NCI-H1436 treated with DMSO at 0.1 percent for 48 hours (cell line): ENCODE results near the gene AGTR1.
"Not testable (repeated sequence)": the region's sequence is repeated elsewhere in the genome, so short reads cannot be mapped to it uniquely, and the experiment has no call there.

Experiments
- DNase-seq: peaks from one replicate; lab custom pipeline; 2025; lab: John Stamatoyannopoulos, UW

The AGTR1 gene

DNA sequence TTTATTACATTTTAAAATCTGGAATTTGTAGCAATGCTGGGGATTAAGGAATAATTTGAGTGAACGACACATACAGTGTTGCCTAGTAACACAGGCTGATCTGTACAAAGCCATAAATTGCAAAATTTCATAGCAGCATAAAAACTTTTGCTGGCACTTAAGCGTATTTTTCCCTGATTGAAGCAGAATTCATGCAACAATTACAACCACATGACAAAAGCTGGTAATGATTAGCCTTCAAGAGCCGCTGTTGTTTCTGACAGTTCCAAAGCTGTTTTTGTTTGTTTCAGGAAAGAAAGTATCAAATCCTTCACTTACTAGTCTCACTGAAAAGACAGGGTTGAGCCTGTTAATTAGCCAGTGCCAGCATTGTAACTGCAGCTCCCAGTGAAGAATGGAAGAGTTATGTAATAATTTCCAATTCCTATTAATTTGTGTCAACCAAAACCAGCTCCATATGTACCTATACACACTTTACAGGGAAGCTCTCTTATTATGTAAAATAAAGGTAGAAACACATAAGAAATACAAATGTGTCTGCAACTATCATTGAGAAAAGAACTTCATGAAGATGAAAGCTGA, 60.7 kb downstream of the AGTR1 start:
- DNase-seq = no peak

GRCh38 chr3:148759430-148759829, 61.7 kb downstream of the AGTR1 start:
- DNase-seq = no peak

- DNase-seq = no peak
Measured at GRCh38 chr3:148763156-148763680, 65.5 kb downstream of the AGTR1 start.

DNA sequence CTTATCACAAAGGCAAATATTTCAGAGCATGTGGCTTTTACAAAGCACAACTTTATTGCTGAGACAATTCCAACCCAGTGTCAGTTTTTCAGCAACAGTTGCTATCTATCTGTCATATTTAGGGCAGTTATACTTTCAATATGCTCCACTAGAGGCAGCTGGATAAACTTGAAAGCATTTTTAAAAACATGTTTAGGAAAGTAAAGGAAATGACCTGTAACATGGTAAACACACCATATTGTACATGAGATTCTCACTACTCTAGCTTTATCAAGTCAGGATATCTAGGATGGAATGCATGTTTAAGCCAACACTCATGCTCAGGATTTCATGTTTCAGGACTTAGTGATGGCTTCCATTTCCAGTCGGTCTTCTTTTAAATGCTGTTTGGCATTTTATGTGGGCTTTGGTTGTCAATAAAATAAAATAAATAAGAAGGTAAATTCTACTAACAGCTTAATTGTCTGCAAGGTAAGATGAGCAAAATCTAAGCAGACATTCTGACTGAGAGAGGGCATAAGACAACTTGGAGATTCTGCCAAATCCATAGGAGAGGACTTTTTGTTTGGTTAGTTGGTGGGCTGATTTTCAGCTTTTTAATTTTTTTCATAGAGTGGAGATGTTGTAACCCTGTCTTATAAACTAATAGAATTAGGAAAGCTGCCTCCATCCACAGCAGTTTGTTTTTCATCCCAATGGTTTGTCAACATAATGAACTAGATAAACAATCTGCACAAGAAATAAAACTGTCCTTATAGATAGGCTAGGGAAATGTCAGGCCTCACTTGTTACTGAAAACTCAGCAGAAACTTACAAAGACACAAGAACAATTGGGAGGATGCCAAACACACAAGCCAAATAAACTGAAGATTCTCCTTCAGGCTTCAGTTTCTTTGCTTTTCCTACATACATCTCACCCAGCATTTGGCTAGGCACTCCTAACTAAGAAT, 66.6 kb downstream of the AGTR1 start:
- DNase-seq = no peak

DNA sequence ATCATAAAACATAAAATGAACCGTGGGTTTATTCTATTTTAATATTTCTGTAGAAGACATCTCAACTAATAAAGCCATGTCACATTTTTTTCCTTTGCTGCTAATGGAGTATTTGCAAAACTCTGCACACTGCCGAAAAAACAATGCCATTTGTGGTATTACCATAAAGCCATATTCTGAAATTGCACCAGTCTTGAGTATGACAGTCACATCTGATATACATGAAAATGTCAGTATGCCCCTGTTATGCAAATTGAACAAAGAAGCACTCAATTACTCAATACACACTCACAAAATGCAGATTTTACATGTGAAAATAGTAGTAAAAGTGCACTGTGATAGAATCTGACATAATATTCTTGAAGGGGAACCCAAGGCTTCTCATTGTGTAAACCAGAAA, 74.7 kb downstream of the AGTR1 start:
- no peak for DNase-seq

DNA sequence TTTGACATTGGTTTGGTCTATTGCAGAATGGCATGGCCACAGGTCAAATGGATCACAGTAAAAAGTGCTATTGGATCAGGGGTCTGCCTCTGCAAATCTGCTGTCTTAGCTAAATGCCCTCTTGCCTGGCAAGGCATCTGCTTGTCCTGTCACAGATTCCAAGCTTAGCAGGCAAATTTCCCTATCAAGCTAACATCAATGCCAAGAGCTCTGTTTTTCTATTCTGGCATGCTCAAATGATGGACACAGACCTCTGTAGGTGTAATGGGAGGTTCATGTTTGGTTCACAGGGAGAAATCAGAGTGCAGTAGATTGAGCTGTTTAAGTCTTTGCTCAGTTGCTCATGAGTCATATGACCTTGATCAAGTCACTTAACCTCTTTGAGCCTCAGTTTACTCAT, 75.1 kb downstream of the AGTR1 start:
- no peak for DNase-seq

DNA sequence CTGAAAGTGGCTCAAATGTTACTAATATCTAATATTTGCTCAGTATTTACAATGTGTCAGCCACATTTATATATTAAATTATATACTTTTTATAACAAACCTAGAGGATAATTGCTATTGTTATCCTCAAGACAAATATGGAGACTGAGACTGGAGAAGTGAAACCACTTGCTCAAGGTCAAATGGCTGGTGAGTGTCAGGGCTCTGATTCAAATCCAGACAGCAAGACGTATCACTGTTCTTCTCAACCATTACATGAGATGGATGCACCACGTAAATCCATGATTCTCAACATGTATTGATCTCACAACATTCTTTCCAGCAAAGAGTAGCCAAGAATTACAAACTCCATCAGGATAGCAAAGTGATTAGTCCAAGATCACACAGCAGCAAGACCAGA, 76.1 kb downstream of the AGTR1 start:
- DNase-seq = no peak

DNA sequence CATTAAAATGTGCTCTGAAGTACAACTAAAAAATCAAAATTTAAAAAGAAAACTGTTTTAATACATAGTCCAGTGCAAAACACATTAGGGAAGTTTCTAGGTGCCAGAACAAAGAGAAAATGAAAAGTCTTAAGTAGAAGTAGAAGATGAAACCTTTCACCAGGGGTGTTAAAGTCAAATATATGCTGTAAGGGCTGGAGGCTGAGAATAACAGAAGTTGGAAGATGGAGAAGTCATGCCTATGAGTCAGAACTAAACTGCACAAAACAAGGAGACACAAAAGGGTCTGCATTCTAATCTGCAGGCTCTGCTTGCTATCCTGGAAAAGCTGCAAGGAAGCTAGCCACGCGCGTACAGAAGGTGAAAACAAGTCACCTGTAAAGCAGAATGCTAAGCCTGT, 81.2 kb downstream of the AGTR1 start:
- DNase-seq = no peak

DNA sequence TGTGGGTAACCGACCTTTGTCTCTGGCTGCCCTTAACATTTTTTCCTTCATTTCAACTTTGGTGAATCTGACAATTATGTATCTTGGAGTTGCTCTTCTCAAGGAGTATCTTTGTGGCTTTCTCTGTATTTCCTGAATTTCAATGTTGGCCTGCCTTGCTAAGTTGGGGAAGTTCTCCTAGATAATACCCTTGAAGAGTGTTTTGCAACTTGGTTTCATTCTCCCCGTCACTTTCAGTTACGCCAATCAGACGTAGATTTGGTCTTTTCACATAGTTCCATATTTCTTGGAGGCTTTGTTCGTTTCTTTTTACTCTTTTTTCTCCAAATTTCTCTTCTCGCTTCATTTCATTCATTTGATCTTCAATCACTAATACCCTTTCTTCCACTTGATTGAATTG, 87.3 kb downstream of the AGTR1 start:
- DNase-seq = not testable (repeated sequence)

GRCh38 chr3:148786159-148786558, 88.5 kb downstream of the AGTR1 start:
- DNase-seq = not testable (repeated sequence)

DNA sequence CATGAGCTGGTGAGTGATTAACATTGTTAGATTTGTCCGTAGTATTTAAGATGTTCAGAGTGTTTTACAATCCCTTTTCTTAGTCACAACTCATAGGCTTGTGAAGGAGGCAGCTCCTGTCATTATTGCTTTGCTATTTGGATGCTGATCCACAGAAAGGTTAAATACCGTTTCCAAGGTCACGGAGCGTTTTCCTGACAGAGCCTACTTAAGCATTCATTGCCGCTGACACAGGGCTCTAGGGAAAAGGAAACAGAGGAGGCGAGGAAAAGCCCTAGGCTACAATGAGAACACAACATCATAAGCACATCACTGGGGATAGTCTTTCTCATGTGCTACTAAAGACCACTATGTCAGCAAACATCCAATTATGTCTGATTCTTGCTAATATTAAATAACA, 91.4 kb downstream of the AGTR1 start:
- DNase-seq = no peak

DNA sequence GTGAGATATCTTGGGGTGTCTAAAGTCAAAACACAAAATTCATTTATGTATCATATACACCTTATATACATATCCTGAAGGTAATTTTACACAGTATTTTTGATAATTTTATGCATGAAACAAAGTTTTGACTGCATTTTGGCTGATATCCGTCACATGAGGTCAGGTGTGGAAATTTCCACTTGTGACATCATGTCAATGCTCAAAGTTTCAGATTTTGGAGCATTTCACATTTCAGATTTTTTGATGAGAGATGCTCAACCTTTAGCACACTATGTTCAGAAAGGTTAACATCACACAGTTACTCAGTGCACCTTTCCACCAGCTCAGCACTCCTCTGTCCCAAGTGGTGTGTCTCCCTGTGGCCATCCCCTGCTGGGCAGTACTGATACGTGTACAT, 92.2 kb downstream of the AGTR1 start:
- no peak for DNase-seq

GRCh38 chr3:148790370-148790769, 92.7 kb downstream of the AGTR1 start:
- DNase-seq = no peak

GRCh38 chr3:148790851-148791735, 93.4 kb downstream of the AGTR1 start:
- no peak for DNase-seq

DNA sequence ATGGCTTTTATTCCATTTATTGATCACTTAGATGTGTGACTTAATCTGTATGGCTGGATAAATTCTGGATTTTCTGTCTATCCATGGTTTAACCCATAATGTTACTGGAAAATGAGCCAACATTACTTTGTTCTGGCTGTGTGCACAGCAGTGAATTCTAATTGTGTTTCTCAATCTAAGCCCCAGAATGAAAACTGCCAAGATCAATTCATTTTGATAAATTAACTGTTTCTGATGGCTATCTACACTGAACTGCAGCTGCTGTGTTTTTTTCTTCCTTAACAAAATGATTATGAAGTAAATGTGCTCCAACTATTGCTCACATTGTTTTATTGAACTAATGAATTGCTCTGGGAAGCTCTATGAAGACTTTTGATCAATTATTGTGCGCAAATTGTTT, 94.2 kb downstream of the AGTR1 start:
- no peak for DNase-seq

DNA sequence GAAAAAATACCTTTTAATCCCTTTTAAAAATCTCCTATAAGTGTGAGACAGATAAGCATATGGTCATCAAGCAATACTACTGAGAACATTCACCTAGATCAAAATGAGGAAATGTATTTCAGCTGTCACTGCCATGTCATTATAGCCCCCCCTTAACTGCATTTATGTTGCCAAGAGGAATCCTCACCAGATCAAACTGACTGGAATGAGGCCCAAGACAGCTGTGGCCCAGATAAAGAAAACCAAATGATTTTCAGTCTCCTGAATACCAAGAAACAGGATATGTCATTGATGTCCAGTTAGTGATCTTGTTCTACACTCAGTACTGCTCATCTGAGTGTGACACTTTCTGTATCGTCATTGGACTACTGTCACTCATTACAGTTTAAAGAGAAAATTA, 94.8 kb downstream of the AGTR1 start:
- DNase-seq = no peak
